GM12891 (cell line): Measurements from ENCODE around the gene CRYGD.
"Not testable (repeated sequence)": the region's sequence is repeated elsewhere in the genome, so short reads cannot be mapped to it uniquely, and the experiment has no call there.

ENCODE experiments used
- DNase-seq: peaks from one replicate; pipeline ENCODE4 v3.0.0; 2011; ENCODE audit warnings: low spot score; ENCODE audit not compliant: insufficient read length
- FAIRE-seq: peaks from 2 replicates; lab custom pipeline; 2011; peaks lifted over from hg19 to GRCh38; lab: Jason Lieb, UNC
- PAX5 ChIP-seq: IDR thresholded peaks from 2 replicates; pipeline ENCODE4 v1.6.1; 2011; ENCODE audit warnings: low read length, moderate library complexity, mild to moderate bottlenecking; ENCODE audit not compliant: insufficient read depth, severe bottlenecking
- POLR2A ChIP-seq: IDR thresholded peaks from 2 replicates; pipeline ENCODE4 v1.6.1; 2011; ENCODE audit warnings: low read depth, low read length, control low read depth
- POLR2AphosphoS5 ChIP-seq: IDR thresholded peaks from 2 replicates; pipeline ENCODE4 v1.6.1; 2011; ENCODE audit warnings: low read depth, low read length, control low read depth
- POU2F2 ChIP-seq: IDR thresholded peaks from 2 replicates; pipeline ENCODE4 v1.6.1; 2011; ENCODE audit warnings: low read depth, mild to moderate bottlenecking, control low read depth, low read length, moderate library complexity
- SPI1 ChIP-seq: IDR thresholded peaks from 2 replicates; pipeline ENCODE4 v1.6.1; 2011; ENCODE audit warnings: low read depth, low read length, control low read depth
- TAF1 ChIP-seq: IDR thresholded peaks from 2 replicates; pipeline ENCODE4 v1.6.1; 2011; ENCODE audit warnings: low read depth, low read length, control low read depth

Gene CRYGD

DNA sequence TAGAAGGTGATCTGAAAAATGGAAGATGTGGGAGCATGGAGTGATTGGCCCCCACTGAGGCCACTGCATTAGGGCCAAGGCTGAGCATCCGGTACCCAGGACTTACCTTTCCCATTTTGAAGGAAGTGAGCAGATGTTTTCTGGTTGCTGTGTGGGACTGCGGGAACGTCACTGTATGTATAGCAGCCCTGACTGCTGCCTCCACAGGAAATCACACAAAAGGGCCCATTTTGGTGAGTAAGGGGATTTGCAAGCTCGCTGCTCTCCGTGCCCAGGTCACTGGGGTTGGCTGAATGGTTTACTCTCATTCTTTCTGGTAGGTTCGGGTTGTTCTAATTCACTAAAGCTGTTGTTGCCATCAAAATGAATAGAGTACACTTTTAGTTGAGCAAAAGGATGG is 21.7 kb upstream of the CRYGD start, which contains the start of gene CRYGB:
CRYGB (minus strand) TSS at position 153 of the 400 bp plus-strand sequence; CDS start at position 115, 38 bp downstream.
- TF ChIP-seq PAX5 (no peak), POLR2A (no peak)
- FAIRE-seq (no peak), DNase-seq (no peak)

DNA sequence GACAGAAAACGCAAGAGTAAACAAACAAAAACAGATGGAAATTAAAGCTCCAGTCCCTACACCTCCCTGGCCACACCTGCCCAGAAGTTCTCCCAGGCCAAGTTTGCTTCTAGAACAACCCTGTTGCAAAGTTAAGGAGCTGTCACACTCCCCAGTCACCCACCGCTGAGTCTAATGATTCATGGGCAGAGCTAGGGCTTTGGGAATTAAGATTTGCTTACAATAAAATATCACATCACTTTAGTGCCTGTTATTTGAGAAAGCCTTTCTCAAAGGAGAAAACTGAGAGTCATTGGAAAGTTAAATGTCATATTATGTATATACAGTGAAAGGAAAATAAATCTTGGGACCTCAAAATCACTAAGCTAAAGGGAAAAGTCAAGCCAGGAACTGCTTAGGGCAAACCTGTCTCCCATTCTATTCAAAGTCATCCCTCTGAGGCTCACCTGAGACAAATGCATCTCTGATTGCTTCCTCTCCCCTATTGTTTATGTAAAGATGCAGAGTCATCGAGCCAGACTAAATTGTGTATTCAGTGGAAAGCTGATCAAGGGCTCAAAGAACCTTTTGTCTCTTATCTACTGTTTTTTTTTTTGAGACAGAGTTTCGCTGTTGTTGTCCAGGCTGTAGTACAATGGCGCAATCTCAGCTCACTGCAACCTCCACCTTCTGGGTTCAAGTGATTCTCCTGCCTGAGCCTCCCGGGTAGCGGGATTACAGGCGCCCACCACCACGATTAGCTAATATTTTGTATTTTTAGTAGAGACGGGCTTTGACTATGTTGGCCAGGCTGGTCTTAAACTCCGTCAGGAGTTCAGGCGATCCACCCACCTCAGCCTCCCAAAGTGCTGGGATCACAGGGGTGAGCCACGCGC is 18.8 kb upstream of the CRYGD start:
- no peak for FAIRE-seq
- DNase-seq: no peak
- TF ChIP-seq POLR2AphosphoS5 (no peak), PAX5 (no peak), POU2F2 (no peak), SPI1 (no peak), TAF1 (no peak), POLR2A (no peak)

DNA sequence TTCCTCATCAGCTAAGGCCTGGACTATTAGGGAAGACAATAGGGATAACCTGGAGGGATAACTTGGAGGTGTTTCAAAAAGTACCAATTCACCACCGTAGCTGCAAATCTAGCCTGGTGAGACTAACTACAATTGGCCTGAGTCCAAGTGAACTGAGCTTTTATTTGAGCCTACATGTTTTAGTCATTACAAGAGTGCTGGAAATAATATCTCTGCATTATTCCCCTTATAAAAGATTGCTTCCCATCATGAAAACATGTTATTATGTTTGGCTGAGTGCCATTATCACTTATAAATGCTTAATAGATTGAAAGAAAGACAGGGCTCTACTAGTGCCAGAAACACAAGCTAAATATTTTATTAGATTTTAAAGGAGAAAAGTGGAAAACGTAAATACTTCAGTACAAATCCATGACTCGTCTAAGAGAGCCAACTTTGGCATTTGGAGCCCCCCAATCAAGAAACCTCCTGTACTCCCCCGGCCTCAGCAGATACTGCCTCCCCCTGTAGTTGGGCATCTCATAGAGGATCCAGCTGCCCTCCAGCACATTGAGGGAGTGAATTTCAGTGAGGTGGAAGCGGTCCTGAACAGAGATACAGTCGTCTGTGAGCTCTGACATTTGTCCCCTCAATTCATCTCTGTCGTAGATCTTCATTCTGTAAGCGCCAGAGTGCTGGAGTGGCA is 18.1 kb upstream of the CRYGD start:
- FAIRE-seq (no peak), DNase-seq (no peak)
- TF ChIP-seq SPI1 (no peak), POLR2AphosphoS5 (no peak), TAF1 (no peak), PAX5 (no peak), POLR2A (no peak), POU2F2 (no peak)

DNA sequence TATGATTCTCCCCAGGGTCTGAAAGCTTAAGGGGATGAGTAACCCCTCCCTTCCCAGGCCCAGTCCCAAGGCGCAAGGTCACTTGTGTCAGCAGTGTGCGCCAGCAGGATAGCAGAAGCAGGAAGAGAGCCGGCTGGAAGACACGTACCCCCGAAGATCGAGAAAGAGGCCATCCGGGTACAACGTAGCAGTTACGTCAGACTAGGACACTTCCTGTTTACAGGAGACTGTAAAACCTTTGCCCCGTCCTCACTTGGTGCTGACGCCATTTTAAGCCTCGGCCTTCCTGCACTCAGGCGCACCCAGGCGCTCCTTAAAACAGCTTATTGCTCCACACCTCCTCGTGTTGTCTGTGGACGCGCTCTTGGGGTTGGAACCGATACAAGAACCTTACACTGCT is 15.1 kb upstream of the CRYGD start:
- DNase-seq (no peak), FAIRE-seq (no peak)
- TF ChIP-seq POLR2AphosphoS5 (no peak), TAF1 (no peak), SPI1 (no peak), POLR2A (no peak), POU2F2 (no peak), PAX5 (no peak)

DNA sequence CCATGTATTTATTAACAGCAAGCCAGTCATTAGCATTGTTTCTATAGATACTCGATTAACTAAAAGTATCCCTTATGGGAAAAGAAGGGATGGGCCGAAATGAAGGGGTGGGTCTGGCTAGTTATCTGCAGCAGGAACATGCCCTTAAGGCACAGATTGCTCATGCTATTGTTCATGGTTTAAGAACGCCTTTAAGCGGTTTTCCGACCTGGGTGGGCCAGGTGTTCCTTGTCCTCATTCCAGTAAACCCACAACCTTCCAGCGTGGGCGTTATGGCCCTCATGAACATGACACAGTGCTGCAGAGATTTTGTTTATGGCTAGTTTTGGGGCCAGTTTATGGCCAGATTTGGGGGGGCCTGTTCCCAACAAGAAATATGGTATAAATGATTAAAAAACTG is 14.0 kb upstream of the CRYGD start:
- DNase-seq, FAIRE-seq: not testable (repeated sequence)

DNA sequence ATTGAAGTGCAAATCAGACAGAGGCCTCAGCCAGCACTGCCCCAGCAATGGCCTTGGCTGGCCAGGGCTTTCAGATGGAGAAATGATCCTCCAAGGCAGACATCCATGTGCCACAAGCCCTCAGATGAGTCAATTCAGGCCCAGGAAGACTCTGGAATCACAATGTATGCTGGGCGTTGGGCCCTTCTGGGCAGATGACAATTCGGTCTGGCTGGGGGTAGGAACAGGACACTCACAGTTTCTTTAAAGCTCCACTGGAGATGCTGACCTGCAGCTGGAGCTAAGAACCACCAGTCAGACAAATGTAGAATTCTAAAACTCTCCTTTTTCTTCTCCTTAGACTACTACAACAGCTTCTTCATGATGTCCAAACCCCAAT is 12.4 kb upstream of the CRYGD start:
- no peak for FAIRE-seq
- TF ChIP-seq POLR2AphosphoS5 (no peak), TAF1 (no peak), SPI1 (no peak), PAX5 (no peak), POU2F2 (no peak)
- no peak for DNase-seq

DNA sequence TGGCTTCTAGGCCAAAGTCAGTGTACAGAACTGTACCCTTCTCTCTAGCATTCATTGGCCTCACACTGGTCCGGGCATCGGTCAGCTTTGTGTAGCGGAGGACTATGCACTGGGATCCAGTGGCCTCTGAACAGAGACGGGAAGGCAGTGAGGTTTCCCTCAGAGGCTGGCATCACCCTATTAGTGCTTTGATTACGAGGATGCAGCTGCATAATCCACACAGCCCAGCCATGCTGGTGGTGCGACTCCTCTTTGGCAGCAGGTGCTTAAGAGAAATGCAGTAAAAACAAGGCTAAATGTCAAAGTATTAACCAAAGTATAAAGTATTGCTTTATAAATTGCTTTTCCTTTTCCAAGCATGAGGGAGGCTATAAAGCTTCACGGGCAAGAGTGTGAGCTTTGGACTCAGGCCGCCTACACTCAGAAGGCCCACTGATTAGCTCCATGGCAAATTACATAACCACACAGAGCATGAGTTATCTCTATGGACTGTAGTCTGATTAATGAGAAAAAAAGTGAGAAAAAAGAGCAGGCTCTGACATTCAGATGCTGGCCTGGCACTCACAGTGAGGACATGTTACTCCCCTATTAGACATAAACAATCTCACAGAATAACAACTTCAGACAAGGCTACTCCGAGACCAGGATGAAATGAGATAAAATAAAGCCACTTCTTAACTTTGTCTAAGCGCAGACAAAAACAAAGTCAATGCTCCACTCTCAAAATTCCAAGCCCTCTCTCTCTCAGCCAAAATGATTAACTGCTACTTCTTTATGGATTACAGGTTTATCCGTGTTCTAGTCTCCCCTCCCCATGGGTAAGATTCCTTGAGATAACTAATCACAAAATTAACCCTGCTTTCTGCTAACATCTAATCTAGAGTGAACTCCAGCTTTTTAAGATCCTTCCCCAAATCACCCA is 11.7 kb upstream of the CRYGD start:
- DNase-seq (no peak), FAIRE-seq (no peak)
- TF ChIP-seq TAF1 (no peak), SPI1 (no peak), POU2F2 (no peak), POLR2A (no peak), PAX5 (no peak), POLR2AphosphoS5 (no peak)

DNA sequence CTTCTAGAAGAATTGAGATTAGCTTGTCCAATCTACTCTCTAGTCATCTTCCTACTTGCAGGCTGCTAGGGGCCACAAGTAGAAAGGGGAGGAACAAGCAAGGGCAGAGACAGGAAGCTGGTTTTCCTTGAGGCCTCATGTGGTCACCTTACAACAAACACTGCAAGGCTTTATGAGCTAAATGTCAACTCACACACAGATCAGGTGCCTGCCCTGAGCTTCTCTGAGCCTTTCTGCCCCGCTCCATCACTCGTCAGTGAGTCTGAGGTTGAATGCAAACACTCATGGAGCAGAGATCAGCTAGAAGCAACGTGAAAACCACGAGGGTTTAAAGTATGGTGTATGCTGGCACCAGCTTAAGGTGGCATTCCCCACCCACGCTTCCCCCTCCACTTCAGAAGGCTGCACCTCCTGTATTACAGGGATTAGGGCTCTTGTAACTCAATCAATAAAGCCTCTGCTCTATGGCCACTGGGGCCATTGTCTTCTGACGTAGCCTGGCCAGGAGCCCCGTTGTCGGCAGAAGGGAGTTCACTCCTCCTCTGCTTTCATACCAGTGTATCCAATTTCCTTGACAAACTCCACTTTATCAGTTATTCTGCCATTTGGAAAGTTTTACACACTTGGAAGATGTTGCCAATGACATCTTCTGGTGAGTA is 10.7 kb upstream of the CRYGD start:
- FAIRE-seq (no peak), DNase-seq (no peak)
- TF ChIP-seq SPI1 (no peak), POU2F2 (no peak), POLR2A (no peak), TAF1 (no peak), POLR2AphosphoS5 (no peak), PAX5 (no peak)

DNA sequence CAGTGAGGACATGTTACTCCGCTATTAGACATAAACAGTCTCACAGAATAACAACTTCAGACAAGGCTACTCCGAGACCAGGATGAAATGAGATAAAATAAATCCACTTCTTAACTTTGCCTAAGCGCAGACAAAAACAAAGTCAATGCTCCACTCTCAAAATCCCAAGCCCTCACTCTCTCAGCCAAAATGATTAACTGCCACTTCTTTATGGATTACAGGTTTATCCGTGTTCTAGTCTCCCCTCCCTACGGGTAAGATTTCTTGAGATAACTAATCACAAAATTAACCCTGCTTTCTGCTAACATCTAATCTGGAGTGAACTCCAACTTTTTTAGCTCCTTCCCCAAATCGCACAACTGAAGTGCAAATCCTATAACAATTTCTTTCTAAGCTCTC is 6.4 kb upstream of the CRYGD start:
- DNase-seq (no peak), FAIRE-seq (no peak)

More for the DNA sequence above, 6.4 kb upstream of the CRYGD start:
- TF ChIP-seq POLR2AphosphoS5 (no peak), POLR2A (no peak), POU2F2 (no peak), PAX5 (no peak), SPI1 (no peak), TAF1 (no peak)
